ENCODE data around the gene C1orf226.

The C1orf226 gene

GRCh38 chr1:162342452-162342983, 39.0 kb upstream of the C1orf226 start:
- TF ChIP-seq, protein P1, sequence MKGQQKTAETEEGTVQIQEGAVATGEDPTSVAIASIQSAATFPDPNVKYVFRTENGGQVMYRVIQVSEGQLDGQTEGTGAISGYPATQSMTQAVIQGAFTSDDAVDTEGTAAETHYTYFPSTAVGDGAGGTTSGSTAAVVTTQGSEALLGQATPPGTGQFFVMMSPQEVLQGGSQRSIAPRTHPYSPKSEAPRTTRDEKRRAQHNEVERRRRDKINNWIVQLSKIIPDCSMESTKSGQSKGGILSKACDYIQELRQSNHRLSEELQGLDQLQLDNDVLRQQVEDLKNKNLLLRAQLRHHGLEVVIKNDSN (IDR thresholded peaks at IDR 0.05): no peak
- no peak for TF ChIP-seq TEAD4 (IDR thresholded peaks at IDR 0.05)
- TF ChIP-seq, protein P2, sequence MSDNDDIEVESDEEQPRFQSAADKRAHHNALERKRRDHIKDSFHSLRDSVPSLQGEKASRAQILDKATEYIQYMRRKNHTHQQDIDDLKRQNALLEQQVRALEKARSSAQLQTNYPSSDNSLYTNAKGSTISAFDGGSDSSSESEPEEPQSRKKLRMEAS (IDR thresholded peaks at IDR 0.05): no peak
- TF ChIP-seq NFIC (IDR thresholded peaks at IDR 0.05): no peak

DNA sequence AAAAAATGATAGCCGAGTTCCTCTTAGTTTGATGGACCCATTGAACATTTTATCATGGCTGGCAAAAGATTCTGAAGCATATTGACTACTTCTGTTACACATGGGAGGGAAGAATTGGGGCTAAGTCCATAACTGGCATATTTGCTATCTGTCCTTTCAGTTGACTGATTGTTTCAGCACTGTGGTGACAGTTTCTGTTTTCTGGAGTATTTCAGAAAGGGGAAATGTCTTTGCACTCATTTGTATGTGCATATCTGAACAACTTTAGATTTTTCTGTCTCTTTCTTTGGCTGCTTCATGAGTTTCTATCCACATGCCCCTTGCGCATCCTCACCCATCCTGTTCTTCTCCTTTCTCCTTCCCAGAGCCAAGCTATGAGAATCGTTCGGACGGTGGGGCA, 38.1 kb upstream of the C1orf226 start:
- TF ChIP-seq YY1 (IDR thresholded peaks at IDR 0.05; ENCODE audit: low read depth): no peak
- no peak for TF ChIP-seq TAF1 (IDR thresholded peaks at IDR 0.05; ENCODE audit: low read depth)
- no peak for TF ChIP-seq EGR1 (IDR thresholded peaks at IDR 0.05)
- no peak for TF ChIP-seq EP300 (IDR thresholded peaks at IDR 0.05; ENCODE audit: borderline replicate concordance)
- no peak for TF ChIP-seq TEAD4 (IDR thresholded peaks at IDR 0.05)
- TF ChIP-seq ZBTB7A (IDR thresholded peaks at IDR 0.05; ENCODE audit: low read depth): no peak
- TF ChIP-seq REST (IDR thresholded peaks at IDR 0.05; ENCODE audit: low read depth): no peak
- TF ChIP-seq NFIC (IDR thresholded peaks at IDR 0.05): no peak
- TF ChIP-seq TCF12 (IDR thresholded peaks at IDR 0.05; ENCODE audit: low read depth): no peak
- TF ChIP-seq, protein P1 (IDR thresholded peaks at IDR 0.05): no peak
- TF ChIP-seq CEBPB (IDR thresholded peaks at IDR 0.05): no peak
- no peak for TF ChIP-seq RAD21 (IDR thresholded peaks at IDR 0.05; ENCODE audit: low read depth)
- TF ChIP-seq, protein P2 (IDR thresholded peaks at IDR 0.05): no peak
- no peak for TF ChIP-seq FOXM1 (IDR thresholded peaks at IDR 0.05; ENCODE audit: borderline replicate concordance, low read depth)
- no peak for TF ChIP-seq CREB1 (IDR thresholded peaks at IDR 0.05; ENCODE audit: low read depth)

DNA sequence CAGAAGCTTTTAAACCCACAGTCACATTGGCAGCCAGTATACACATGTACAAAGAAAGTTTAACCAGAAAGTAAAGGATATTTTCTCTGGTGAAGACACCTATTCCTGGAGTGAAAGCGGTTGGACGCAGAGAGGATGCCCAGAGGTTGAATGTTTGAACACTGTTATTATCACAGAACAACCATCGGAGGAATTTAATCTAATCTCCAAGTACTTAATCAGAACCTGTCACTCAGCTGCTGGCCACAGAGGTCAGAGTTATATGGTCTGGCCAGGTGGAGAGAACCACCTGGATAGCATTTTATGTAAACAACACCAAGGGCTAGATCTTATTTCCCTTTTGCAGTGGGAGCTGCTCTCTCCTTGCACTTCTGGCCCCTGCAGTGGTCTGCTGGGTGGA, 34.2 kb upstream of the C1orf226 start:
- TF ChIP-seq TCF12 (IDR thresholded peaks at IDR 0.05; ENCODE audit: low read depth): no peak
- TF ChIP-seq CEBPB (IDR thresholded peaks at IDR 0.05): no peak
- no peak for TF ChIP-seq EP300 (IDR thresholded peaks at IDR 0.05; ENCODE audit: borderline replicate concordance)
- TF ChIP-seq, protein P1 (IDR thresholded peaks at IDR 0.05): no peak
- TF ChIP-seq TEAD4 (IDR thresholded peaks at IDR 0.05): no peak
- TF ChIP-seq REST (IDR thresholded peaks at IDR 0.05; ENCODE audit: low read depth): no peak
- no peak for TF ChIP-seq FOXM1 (IDR thresholded peaks at IDR 0.05; ENCODE audit: borderline replicate concordance, low read depth)
- no peak for TF ChIP-seq YY1 (IDR thresholded peaks at IDR 0.05; ENCODE audit: low read depth)
- no peak for TF ChIP-seq TAF1 (IDR thresholded peaks at IDR 0.05; ENCODE audit: low read depth)
- no peak for TF ChIP-seq RAD21 (IDR thresholded peaks at IDR 0.05; ENCODE audit: low read depth)
- no peak for TF ChIP-seq NFIC (IDR thresholded peaks at IDR 0.05)

DNA sequence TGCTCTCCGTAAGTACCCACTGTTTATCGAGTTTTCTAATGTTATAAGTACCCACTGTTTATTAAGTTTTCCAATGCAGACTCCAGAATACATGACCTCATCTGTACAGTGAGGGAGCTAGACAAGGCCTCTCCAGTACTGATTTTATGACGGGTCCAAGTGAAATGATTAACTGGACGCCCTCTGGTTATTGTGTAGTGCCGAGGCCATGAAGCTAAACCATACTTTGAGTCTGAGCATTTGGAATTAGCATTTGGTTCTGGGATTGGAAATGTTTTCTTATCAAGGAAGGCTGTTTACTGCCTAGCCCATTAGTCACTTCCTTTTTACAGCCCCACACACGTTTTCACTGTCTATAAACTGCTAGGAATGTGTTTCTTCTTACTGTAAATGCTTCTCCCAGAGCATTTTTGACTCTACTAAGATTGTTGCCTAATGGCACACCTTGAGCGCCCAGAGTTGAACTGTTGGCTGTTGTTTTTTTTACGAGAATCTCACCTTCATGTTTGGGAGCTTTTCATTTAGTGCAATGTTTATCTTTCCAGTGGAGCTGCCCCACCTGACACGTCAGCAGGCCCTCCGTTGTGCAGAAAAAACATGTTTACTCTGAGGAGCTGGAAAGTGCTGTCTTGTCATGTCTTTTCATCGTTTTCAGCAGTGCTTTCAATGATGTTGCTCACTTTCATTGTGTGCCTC, 31.7 kb upstream of the C1orf226 start:
- no peak for TF ChIP-seq CREB1 (IDR thresholded peaks at IDR 0.05; ENCODE audit: low read depth)
- TF ChIP-seq CEBPB (IDR thresholded peaks at IDR 0.05): no peak
- TF ChIP-seq EGR1 (IDR thresholded peaks at IDR 0.05): no peak
- no peak for TF ChIP-seq FOXM1 (IDR thresholded peaks at IDR 0.05; ENCODE audit: borderline replicate concordance, low read depth)
- TF ChIP-seq TCF12 (IDR thresholded peaks at IDR 0.05; ENCODE audit: low read depth): no peak
- TF ChIP-seq TAF1 (IDR thresholded peaks at IDR 0.05; ENCODE audit: low read depth): no peak
- TF ChIP-seq TEAD4 (IDR thresholded peaks at IDR 0.05): no peak
- no peak for TF ChIP-seq REST (IDR thresholded peaks at IDR 0.05; ENCODE audit: low read depth)
- TF ChIP-seq YY1 (IDR thresholded peaks at IDR 0.05; ENCODE audit: low read depth): no peak
- TF ChIP-seq, protein P2 (IDR thresholded peaks at IDR 0.05): no peak
- TF ChIP-seq EP300 (IDR thresholded peaks at IDR 0.05; ENCODE audit: borderline replicate concordance): no peak
- no peak for TF ChIP-seq ZBTB7A (IDR thresholded peaks at IDR 0.05; ENCODE audit: low read depth)
- TF ChIP-seq RAD21 (IDR thresholded peaks at IDR 0.05; ENCODE audit: low read depth): no peak
- TF ChIP-seq, protein P1 (IDR thresholded peaks at IDR 0.05): no peak
- no peak for TF ChIP-seq NFIC (IDR thresholded peaks at IDR 0.05)
